ENCODE results near the gene GLYATL1. TPM values are rescaled to one million over a fixed set of nuclear protein-coding genes. Genes with fewer than 3 reads are reported as not detected.

The GLYATL1 gene
- total and polyA plus RNA-seq, 2 experiments from 2014 or later = 7.9 to 12.6 TPM

DNA sequence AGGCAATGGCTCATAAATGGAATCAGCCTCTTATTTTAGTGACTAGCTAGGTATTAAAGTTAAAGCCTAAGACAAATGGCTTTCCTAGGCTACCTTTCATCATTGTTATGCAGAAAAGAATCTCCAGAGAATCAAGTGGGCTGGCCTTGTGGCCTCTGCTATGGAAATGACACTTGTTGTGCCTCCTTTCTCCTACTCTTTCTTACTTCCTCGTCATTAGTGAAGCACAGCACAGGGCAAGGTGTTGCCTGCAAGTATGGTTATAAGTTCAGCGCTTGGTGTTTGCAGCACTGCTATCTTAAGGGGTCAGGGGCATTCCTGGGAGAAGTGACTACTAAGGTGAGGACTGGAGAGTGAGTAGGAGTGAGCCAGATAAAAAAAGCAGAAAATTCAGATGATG is 45.4 kb upstream of the GLYATL1 start:
- Histone ChIP-seq H3K4me2 (peak overlapping the region; percentile 29; the same call in 1 of the 2 replicates), H3K4me3 (no peak overlapping the region), H3K4me1 (ENCODE audit: insufficient read depth) (peaks cover 13% of the 10 kb centered on the region), H4K20me1 (replicated peaks; ENCODE audit: insufficient read depth) (no peaks in the 10 kb centered on the region), H3K79me2 (replicated peaks; ENCODE audit: insufficient read depth) (no peaks in the 10 kb centered on the region), H3F3A (replicated peaks; ENCODE audit: low read depth) (no peaks in the 10 kb centered on the region), H3K36me3 (ENCODE audit: insufficient read depth) (no peaks in the 10 kb centered on the region), H3K9me2 (ENCODE audit: insufficient read depth) (no peaks in the 10 kb centered on the region), H3K27me3 (ENCODE audit: insufficient read depth) (no peaks in the 10 kb centered on the region), H3K27ac (ENCODE audit: low read depth) (no peak overlapping the region), H2AFZ (no peak overlapping the region)
- H3K27me3 Mint-ChIP-seq (ENCODE audit: insufficient read depth, low read depth, poor library complexity) = peaks cover 4% of the 10 kb centered on the region
- peaks cover 31% of the 10 kb centered on the region for H3K4me1 Mint-ChIP-seq
- H3K36me3 Mint-ChIP-seq (ENCODE audit: low read depth) = peaks cover 5% of the 10 kb centered on the region; the same call in 1 of the 3 replicates
- H3K4me3 Mint-ChIP-seq = no peak overlapping the region
- DNase-seq (ENCODE audit: low spot score) = peak; percentile 25
- ATAC-seq = peak; percentile 75
- no peak overlapping the region for H3K27ac Mint-ChIP-seq
- no peaks in the 10 kb centered on the region; the same call in 2 of the 3 replicates for H3K9me3 Mint-ChIP-seq
- no peak for TF ChIP-seq ZNF331 (CRISPR knock-in tag; IDR thresholded peaks at IDR 0.05; ENCODE audit: low read depth)
- no peak for TF ChIP-seq EZH2phosphoT487 (IDR thresholded peaks at IDR 0.05; ENCODE audit: unreplicated experiment)
- TF ChIP-seq, protein P1, sequence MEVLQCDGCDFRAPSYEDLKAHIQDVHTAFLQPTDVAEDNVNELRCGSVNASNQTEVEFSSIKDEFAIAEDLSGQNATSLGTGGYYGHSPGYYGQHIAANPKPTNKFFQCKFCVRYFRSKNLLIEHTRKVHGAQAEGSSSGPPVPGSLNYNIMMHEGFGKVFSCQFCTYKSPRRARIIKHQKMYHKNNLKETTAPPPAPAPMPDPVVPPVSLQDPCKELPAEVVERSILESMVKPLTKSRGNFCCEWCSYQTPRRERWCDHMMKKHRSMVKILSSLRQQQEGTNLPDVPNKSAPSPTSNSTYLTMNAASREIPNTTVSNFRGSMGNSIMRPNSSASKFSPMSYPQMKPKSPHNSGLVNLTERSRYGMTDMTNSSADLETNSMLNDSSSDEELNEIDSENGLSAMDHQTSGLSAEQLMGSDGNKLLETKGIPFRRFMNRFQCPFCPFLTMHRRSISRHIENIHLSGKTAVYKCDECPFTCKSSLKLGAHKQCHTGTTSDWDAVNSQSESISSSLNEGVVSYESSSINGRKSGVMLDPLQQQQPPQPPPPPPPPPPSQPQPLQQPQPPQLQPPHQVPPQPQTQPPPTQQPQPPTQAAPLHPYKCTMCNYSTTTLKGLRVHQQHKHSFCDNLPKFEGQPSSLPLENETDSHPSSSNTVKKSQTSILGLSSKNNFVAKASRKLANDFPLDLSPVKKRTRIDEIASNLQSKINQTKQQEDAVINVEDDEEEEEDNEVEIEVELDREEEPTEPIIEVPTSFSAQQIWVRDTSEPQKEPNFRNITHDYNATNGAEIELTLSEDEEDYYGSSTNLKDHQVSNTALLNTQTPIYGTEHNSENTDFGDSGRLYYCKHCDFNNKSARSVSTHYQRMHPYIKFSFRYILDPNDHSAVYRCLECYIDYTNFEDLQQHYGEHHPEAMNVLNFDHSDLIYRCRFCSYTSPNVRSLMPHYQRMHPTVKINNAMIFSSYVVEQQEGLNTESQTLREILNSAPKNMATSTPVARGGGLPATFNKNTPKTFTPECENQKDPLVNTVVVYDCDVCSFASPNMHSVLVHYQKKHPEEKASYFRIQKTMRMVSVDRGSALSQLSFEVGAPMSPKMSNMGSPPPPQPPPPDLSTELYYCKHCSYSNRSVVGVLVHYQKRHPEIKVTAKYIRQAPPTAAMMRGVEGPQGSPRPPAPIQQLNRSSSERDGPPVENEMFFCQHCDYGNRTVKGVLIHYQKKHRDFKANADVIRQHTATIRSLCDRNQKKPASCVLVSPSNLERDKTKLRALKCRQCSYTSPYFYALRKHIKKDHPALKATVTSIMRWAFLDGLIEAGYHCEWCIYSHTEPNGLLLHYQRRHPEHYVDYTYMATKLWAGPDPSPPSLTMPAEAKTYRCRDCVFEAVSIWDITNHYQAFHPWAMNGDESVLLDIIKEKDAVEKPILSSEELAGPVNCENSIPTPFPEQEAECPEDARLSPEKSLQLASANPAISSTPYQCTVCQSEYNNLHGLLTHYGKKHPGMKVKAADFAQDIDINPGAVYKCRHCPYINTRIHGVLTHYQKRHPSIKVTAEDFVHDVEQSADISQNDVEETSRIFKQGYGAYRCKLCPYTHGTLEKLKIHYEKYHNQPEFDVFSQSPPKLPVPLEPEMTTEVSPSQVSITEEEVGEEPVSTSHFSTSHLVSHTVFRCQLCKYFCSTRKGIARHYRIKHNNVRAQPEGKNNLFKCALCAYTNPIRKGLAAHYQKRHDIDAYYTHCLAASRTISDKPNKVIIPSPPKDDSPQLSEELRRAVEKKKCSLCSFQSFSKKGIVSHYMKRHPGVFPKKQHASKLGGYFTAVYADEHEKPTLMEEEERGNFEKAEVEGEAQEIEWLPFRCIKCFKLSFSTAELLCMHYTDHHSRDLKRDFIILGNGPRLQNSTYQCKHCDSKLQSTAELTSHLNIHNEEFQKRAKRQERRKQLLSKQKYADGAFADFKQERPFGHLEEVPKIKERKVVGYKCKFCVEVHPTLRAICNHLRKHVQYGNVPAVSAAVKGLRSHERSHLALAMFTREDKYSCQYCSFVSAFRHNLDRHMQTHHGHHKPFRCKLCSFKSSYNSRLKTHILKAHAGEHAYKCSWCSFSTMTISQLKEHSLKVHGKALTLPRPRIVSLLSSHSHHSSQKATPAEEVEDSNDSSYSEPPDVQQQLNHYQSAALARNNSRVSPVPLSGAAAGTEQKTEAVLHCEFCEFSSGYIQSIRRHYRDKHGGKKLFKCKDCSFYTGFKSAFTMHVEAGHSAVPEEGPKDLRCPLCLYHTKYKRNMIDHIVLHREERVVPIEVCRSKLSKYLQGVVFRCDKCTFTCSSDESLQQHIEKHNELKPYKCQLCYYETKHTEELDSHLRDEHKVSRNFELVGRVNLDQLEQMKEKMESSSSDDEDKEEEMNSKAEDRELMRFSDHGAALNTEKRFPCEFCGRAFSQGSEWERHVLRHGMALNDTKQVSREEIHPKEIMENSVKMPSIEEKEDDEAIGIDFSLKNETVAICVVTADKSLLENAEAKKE (CRISPR knock-in tag; IDR thresholded peaks at IDR 0.05) = no peak
- no peak for TF ChIP-seq JUNB (IDR thresholded peaks at IDR 0.05; ENCODE audit: unreplicated experiment)
- TF ChIP-seq ZNF114 (CRISPR knock-in tag; IDR thresholded peaks at IDR 0.05) = no peak
- TF ChIP-seq, protein P2, sequence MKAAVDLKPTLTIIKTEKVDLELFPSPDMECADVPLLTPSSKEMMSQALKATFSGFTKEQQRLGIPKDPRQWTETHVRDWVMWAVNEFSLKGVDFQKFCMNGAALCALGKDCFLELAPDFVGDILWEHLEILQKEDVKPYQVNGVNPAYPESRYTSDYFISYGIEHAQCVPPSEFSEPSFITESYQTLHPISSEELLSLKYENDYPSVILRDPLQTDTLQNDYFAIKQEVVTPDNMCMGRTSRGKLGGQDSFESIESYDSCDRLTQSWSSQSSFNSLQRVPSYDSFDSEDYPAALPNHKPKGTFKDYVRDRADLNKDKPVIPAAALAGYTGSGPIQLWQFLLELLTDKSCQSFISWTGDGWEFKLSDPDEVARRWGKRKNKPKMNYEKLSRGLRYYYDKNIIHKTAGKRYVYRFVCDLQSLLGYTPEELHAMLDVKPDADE (IDR thresholded peaks at IDR 0.05) = no peak
- TF ChIP-seq, protein P3, sequence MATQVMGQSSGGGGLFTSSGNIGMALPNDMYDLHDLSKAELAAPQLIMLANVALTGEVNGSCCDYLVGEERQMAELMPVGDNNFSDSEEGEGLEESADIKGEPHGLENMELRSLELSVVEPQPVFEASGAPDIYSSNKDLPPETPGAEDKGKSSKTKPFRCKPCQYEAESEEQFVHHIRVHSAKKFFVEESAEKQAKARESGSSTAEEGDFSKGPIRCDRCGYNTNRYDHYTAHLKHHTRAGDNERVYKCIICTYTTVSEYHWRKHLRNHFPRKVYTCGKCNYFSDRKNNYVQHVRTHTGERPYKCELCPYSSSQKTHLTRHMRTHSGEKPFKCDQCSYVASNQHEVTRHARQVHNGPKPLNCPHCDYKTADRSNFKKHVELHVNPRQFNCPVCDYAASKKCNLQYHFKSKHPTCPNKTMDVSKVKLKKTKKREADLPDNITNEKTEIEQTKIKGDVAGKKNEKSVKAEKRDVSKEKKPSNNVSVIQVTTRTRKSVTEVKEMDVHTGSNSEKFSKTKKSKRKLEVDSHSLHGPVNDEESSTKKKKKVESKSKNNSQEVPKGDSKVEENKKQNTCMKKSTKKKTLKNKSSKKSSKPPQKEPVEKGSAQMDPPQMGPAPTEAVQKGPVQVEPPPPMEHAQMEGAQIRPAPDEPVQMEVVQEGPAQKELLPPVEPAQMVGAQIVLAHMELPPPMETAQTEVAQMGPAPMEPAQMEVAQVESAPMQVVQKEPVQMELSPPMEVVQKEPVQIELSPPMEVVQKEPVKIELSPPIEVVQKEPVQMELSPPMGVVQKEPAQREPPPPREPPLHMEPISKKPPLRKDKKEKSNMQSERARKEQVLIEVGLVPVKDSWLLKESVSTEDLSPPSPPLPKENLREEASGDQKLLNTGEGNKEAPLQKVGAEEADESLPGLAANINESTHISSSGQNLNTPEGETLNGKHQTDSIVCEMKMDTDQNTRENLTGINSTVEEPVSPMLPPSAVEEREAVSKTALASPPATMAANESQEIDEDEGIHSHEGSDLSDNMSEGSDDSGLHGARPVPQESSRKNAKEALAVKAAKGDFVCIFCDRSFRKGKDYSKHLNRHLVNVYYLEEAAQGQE (IDR thresholded peaks at IDR 0.05; ENCODE audit: unreplicated experiment) = no peak
- no peak for TF ChIP-seq NANOG (IDR thresholded peaks at IDR 0.05; ENCODE audit: borderline replicate concordance)
- no peak for TF ChIP-seq EZH2 (IDR thresholded peaks at IDR 0.05; ENCODE audit: low read depth, unreplicated experiment)
- TF ChIP-seq STAT1 (IDR thresholded peaks at IDR 0.05; ENCODE audit: unreplicated experiment) = no peak
- no peak for TF ChIP-seq CREB1 (CRISPR knock-in tag; IDR thresholded peaks at IDR 0.05; ENCODE audit: low read depth)
- TF ChIP-seq POLR2AphosphoS5 (IDR thresholded peaks at IDR 0.05; ENCODE audit: low read depth) = no peak
